DLD1 (cell line): Measurements from ENCODE around the gene TMEM200A.

Experiments
- in situ Hi-C: cut with HindIII; loops from 2 replicates; pipeline ENCODE4 v1.10.0; 2017; ENCODE audit warnings: low sequenced_read_pairs

The TMEM200A gene

DNA sequence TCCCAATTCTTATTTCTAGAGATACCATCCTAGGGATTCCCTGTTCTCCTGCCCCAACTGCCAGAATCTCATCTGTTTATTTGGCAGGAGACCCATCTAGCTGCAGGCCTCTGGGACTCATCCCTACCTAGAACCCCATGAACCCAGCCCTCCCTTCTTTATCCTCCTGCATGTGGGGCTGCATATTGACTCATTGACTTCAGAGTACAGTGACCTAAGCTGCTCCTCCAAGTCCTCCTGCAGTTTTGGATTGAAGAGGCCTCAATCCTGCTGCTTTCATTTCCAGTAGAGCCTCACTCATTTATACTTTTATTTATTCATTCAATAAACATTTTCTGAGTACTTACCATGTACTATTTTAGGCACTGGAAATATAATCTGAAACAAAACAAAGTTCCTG, 11.6 kb downstream of the TMEM200A start:
- in situ Hi-C loops: no loop called here

DNA sequence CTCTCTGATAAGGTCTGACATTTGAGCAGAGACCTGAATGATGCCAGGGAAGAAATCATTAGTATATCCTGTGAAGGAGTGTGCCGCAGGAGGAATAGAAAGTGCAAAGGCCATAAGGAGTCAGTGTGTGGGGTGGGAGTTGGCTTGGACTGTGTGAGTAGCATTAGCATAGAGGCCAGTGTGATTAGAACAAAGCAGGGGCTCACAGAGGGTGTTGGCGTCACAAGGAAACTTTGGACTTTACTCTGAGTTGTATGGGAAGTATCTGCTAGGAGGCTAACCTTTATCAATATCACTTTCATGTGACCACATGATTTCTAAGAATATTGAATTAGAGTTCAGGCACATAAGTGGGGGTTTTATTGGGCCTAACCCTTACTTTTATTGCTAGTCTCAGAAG, 12.1 kb downstream of the TMEM200A start:
- in situ Hi-C loops: no loop called here

DNA sequence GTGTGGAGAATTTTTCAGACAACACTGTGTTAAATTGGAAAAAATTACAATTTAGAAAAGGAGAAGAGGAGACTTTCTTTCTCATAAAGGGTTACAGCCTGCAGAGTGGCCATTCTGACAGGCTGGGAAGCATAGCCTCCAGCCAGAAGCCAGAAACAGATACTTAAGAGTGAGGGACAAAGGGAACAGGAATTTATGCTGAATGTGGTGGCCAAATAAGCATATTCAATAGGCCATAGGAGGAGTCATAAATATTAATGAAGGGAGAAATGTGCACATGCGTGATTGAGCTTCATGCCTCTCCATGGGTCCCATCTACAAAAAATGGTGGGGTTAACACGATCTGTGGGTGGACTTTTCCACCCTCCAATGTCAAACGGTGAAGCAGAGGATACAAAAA, 13.4 kb downstream of the TMEM200A start:
- in situ Hi-C loops: no loop called here

DNA sequence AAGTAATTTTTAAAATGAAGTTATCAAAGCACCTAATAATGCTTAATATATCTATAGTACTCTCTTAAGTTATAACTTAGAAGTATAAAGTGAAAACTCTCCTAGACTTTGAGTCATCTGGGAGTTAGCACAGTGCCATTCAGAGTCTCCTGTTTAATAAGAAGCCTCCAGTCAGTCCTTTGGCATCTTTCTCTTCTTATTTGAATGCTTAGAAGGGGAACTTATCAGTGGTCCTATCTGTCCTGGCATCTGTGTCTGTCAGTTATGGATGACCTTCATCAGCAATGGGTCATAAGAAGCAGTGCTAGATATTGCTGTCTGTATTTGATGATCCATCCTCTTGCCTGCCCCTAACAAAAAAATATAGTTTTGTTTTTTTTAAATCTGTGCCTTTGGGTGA, 15.2 kb downstream of the TMEM200A start:
- in situ Hi-C loops: no loop called here

DNA sequence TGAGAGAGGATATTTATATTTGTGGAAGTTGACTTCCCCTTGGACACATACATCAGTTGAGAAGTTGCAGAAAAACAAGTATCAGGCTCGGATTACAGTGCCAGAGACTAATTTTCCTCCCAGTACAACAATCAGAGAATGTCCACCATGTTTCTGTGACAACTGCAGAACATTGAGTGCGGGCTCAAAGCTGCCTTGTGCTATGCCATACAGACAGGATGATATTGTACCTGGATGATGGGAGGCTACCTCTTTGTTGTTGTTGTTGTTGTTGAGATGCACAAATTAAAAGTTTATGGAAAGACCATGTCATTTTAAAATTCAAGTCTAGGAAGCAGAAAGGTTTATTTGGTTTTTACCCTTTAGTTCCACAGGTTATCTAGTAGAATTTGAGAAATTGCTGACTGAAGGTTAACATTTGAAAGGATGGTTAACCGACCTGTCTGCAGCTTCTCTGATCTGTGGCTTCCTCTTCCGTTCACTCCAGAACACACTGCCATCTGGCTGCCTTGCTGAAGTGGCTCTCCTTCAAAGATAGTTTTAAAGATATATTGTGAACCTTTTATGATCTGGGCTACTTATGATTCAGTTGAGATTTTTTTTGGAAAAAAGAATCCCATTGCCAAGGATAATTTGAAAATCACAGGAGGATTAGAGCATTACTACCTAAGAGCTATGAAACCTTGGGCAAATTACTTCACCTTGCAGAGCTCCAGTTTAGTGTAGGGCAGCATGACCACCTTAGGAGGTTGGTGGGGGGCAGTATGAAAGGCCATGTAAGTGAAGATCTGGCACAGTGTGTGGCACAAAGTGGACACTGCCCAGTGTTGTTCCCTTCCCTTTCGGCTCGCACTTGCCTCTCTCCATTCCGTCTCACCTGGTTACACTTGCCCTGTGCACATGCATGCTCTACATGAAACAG, 15.9 kb downstream of the TMEM200A start:
- in situ Hi-C loops: no loop called here

DNA sequence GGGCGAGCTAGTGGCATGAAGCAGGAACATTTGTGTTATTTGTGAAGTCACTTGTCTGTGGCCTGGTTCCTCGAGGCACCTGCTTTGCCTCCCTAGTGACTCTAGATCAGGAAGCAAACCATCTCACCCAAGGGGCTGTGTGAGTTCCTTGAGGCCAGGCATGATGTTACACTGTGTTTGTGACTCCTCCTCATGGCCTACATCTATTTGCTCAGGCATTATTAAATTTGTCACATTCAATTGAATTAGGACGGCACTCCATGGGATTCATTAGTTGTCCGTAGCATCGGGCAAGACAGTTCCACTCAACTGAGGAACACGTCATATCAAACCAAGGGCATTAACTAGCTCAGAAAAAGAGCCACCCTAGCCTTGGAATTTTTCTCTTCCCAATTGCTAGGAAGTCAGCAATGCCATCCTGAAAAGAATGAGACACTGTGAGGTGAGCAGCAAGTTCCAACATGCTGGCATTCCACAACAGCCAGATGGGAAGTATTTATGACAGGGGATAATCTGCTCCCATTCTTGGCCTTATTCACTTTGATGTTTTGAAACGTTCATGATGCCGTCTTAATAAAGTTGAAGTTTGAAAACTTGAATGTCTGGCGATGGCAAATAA, 17.2 kb downstream of the TMEM200A start:
- in situ Hi-C loops: no loop called here

DNA sequence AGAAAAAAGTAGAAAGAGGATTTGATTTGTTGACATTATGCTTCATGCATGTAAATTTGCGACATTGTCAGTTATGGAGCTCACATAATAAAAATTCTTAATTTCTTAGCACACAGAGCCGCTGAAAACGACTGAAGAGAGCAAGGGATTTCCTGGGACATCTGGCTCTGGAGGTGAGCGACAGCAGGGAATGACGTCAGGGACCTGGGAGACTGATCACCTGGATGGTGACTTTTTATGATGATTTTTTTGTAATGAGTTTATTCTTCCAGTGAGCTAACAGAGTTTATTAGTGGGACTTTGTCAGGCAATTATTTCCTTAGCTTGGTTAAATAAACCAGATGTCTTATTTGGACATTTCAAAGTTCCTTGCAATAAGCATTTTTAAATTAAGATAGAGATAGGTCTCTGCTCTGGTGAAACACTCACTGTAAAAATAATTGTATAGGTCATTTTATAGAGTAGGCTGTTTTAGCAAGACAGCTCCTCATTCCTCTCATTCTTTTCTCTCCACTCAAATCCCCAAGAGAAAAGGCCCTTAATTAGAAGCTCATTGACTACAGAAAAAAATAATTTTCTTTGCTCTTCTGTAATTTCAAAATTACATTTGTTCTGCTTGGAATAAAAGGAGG, 19.4 kb downstream of the TMEM200A start:
- in situ Hi-C loops: no loop called here

DNA sequence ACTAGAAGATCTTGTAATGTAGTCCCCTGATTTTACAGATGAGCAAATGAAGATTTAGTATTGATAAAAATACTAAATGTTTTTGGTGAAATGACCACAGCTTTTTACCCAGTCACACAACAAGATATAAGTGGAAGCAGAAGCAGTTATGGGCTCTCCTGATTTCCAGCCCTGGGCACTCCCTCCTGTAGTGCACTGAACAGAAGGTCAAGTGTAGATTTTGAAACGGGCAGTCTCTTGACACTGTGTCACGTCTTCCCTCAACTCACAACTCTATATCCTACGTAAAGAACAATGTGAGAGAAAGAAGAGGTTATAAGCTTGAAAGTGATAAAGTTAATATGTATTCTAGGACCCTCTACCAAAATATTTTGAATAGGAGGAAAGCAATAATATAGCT, 23.3 kb downstream of the TMEM200A start:
- in situ Hi-C loops: no loop called here

DNA sequence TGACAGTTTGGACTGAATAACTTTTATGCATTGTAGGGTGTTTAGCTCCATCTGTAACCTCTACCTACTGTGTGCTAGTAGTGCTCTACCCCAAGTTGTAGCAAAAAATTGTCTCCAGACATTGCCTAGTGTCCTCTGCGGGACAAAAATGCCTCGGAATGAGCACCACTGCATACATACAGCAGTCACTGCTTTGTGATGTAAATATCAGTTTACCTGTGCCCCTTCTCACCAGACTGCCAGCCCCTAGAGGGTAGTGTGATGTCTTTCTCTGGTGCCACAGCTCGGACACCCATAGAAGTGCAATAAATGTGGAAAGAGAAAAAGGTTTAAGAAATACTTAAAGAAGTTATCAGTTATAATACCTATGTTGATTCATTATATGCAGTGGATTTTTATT, 25.1 kb downstream of the TMEM200A start:
- in situ Hi-C loops: no loop called here

DNA sequence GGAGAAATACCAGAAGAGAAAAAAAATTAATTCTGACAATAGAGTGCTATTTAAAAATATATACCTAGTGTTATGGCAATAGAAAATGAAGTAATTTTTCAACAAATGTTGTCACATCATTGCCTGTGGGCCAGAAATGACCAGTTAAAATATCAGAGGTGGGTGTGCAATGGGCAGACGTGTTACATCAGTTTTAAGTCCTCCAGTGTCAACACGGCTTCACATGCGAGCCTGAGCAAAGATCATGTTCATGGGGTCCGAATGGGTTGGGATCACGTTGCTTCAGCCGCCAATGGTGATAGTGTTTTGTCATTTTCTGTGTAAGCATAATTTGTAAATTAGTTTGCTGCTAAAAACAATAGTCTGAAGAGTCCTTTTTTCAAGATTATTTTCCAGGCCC, 27.5 kb downstream of the TMEM200A start:
- in situ Hi-C loops: no loop called here

DNA sequence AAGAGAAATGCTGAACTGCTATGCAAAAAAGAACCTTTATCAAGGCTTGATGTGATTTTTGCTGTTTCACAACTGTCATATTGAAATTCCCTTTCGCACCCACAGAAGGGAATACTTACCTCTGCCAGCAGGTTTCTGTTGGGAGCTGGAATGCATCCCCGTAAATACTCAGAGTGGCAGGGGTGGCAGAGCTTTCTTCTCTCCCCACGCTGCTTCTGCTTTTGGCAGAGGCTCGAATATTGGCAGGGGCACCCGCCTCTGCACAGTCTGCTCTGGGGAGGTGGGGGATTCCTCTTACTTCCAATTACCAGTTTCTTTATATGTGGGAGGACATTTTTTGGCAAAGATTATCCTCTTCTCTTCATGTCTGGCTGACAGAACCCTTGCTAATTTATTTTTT, 28.4 kb downstream of the TMEM200A start:
- in situ Hi-C loops: no loop called here

DNA sequence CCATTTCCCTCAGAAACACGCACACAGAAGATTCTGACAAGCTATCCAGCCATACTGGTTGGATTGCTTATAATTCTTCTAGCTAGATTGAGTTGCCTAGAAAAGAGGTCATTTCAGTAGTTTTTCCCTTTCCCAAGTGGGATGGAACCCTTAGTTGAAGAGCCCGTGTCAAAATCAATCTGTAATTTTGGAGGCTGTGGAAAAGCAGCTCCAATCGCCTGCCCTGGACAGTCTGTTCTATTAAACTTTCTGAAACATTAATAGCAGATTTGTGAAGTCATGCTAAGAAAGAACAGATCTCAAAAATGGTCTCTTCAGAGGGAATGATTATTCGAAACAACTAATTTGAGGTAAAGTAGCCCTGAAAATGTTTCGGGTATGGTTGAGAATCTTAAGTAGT, 29.3 kb downstream of the TMEM200A start:
- in situ Hi-C loops: no loop called here

DNA sequence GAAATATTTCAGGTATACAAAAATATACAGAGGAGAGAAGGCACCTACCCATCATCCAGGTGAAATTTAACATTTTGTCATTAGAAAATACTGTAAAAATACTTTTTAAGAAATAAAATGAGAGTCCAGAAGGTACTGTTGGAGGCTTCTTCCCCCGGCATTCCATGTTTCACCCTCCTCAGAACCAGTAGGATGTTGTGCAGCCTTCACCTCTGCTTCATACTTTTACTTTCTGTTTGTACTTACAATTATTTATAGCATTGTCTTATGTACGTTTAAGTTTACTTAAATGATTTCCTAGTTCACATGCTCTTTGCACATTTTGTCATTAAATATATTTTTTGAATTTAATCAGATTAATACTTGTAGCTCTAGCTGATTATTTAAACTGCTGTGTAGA, 30.9 kb downstream of the TMEM200A start:
- in situ Hi-C loops: no loop called here

DNA sequence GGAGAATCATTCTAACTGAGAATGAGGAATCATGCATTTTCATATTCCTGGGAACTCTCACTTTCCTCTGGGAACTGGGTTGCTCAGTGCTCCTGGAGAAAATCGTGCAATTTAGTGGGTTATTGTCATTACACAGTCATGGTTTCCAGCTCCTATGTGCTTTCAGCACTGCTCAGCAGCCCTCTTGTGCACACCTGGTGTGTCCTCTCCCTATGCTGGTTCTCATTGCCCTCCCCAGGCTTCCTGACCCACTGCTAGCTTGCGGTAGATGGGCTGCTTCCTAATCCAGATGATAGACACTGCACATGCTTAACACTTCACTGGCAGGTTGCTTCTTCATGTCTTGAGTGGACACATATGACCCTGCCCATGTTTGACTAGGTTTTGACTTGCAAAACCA, 39.7 kb downstream of the TMEM200A start:
- in situ Hi-C loops: no loop called here

DNA sequence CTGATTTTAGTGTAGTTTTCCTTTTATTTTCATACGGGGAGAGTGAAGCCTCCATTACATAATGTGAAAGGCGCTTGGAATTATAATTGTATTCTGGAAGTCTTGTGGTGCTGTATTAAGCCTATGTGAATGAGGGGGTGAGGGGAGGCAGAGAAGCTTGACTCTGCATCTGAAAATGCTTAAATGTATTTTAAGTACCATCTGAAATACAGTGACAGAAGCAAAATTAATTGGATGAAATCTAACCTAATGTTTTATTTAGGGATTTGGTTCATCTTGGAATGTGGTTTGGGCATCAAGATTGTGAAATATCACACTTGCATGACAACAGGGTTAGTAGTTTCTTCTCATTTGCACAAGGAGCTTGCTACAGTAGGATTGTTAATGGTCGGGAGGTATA, 41.2 kb downstream of the TMEM200A start:
- in situ Hi-C loops: no loop called here

DNA sequence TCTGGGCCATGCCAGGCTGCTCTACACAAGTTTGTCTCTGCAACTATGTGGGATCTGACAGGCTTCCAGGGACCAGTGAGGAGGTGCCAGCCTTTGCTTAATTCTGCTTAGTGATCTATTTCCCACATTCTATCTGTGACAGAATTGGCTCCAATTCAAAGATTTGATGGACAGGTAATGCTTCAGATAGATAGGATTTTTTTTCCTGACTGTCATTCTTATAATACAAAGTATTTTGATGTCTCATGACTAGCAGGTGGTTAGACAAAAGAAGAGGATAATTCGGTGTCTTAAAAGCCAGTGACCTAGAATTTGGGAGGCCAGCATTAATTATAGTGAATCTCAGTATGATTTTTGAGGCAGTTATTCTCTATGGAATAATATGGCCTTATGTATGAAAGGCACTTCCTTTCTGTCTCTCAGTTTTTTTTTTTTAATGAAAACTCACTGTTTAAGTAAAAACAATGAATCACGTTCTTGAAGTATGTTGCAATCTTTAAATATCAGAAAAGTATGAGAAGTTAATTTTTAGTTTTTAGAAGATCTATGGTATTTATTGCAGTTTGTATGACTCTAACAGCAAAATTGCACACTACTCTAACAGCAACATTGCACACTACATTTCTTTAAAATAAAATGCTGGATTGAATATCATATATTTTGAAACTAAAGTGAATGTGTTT, 43.7 kb downstream of the TMEM200A start:
- in situ Hi-C loops: no loop called here

DNA sequence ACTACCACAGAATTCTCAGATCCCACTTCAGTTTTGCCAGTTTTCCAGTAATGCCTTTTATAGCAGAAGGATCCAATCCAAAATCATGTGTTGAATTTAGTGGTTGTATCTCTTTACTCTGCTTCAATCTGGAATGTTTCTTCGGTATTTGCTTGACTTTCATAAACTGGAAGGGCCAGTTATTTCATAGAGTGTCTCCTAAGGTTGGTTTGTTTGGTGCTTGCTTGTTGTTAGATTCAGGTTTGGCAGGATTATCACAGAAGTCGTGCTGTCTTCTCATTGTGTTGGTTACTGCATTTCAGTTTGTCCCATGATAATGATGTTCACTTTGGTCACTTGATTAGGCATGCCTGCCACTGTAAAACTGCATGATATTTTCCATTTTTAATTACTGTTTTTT, 45.7 kb downstream of the TMEM200A start:
- in situ Hi-C loops: no loop called here

DNA sequence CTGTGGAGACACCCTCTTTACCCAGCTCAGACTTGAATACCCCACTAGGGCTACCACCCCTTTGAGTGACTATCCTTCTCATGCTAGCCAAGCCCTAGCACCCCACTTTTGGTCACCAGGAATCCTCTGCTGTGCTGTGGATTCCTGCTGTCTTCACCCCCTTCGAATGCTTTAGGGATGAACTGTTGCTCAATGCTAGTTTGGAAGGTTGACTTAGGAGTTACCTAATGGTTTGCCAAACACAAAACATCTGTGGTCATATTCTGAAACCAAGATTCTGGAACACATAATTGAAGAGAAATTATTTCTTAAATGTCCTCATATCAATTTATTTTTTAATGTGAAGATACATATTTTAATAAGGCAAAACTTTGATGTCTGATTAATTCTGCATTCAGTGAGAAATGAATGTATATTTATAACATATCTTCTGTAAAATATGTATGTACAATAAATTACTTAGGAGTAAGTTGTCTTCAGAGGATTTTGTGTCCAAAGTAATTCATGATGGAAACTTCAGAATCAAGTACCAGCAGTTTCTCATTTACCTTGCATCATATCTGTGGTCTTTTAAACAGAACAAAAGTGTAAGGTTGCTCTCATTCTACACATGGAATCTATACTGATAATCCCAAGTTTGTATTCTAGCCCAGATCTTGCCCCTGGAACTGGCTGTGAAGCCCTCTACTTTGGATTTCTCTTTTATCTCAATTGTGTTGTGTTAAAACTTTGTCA, 46.9 kb downstream of the TMEM200A start:
- in situ Hi-C loops: no loop called here

DNA sequence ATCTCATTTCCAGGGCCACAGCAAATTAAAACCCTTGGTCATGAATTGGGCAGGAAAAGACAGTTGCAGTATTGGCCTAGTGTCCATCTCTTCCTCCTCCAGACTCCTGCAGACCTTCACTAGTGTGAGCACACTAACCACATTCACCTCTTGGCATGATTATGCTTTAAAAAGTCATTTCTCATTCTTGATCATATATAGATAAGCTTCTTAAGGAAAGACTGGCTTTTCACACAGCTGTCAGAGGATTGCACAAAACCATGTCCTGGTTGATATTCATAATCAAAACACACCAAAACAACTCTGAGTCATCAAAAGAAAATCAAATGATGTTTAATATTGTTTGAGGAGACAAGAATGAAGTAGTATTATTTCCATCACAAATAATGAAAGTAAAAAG, 52.1 kb downstream of the TMEM200A start:
- in situ Hi-C loops: no loop called here

DNA sequence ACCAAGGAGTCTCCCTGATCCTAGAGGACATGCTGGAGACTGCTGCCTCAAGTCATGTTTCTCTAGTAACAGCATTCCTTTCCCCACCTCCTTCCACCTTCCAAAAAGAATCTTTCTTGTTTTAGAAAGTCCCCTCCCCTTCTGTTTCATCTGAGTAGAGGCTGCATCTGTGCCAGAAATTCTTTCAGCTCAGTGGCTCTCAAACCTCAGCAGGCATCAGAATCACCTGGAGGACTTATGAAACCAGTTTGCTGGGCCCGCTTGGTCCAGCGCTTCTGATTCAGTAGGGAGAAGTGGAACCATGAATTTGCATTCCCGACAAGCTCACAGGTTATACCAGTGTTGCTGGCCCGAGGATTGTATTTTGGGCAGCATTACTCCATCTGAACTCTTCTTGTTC, 55.1 kb downstream of the TMEM200A start:
- in situ Hi-C loops: no loop called here

DNA sequence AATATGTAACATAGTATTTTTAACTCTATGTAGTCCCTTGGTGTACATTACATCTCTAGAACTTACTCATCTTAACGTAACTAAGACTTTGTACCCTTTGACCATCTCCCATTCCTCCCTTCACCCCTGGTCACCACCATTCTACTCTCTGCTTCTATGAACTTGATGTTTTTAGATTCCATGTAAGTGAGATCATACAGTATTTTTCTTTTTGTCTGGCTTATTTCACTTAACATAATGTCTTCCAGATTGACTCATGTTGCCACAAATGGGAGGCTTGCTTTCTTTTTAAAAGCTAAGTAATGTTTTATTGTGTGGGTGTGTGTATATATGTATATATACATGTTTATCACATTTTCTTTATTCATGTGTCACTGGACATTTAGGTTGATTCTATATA, 55.8 kb downstream of the TMEM200A start:
- in situ Hi-C loops: no loop called here
